HepG2 (cell line): ENCODE measurements around the gene LTA4H. TPM values are rescaled to one million over a fixed set of nuclear protein-coding genes. Genes with fewer than 3 reads are reported as not detected.

Experiments used
- ATAC-seq: fragments of 200-7000 bp; cut with Tn5 transposase; 3 replicates; pipeline ENCODE4 v1.9.1; 2020; ENCODE audit warnings: mild to moderate bottlenecking, moderate library complexity
- BruUV-seq: library from RNA; stranded (reverse); fragments of 400-500 nt; replicated peaks from 2 replicates; lab custom pipeline; 2021; lab: Mats Ljungman, UMichigan
- CTCF ChIA-PET: fragments of 300-600 bp; formaldehyde crosslinking; extraction: SDS; loops from one replicate; lab custom pipeline; 2021; ENCODE audit warnings: low total read pairs, inconsistent platforms, low intra/inter-chr PET ratio; lab: Yijun Ruan, JAX
- POLR2A ChIA-PET: fragments of 350-600 bp; sonication (Branson Sonifier 250); formaldehyde crosslinking; loops from one replicate; lab custom pipeline; 2020; ENCODE audit warnings: antibody characterized with exemption, inconsistent platforms; lab: Yijun Ruan, JAX
- DNase-seq: peaks from one replicate; pipeline ENCODE4 v3.0.0-alpha.2; 2015; ENCODE audit warnings: low spot score
- FAIRE-seq: peaks from 3 replicates; lab custom pipeline; 2011; peaks lifted over from hg19 to GRCh38; lab: Jason Lieb, UNC
- H2AFZ ChIP-seq: one replicate; pipeline ENCODE4 v1.6.1; 2011; ENCODE audit warnings: low read length, inconsistent platforms
- H3K27ac ChIP-seq: fragments of 300-600 bp; 3 replicates; pipeline ENCODE4 v1.8.0; 2011; ENCODE audit warnings: mixed run types, mild to moderate bottlenecking, mixed read lengths, low read length, inconsistent platforms; ENCODE audit not compliant: insufficient read depth; ENCODE audit errors: extremely low read length
- H3K27me3 ChIP-seq, 2 experiments: fragments of 200-600 bp in 1 of 2; 2 replicates in 1 of 2; 3 replicates in 1 of 2; pipeline versions ENCODE4 v1.6.0 to v1.8.0; 2011; ENCODE audit warnings: low read length in 2 of 2, mild to moderate bottlenecking in 2 of 2, moderate library complexity in 2 of 2, inconsistent platforms in 1 of 2; ENCODE audit not compliant: insufficient read depth in 2 of 2, control insufficient read depth in 1 of 2
- H3K36me3 ChIP-seq, 2 experiments: fragments of 200-600 bp in 1 of 2; replicated peaks in 1 of 2; 2 replicates in 1 of 2; 3 replicates in 1 of 2; pipeline versions ENCODE4 v1.5.1 to v1.8.0; 2011; ENCODE audit warnings: low read length in 2 of 2, inconsistent platforms in 1 of 2; ENCODE audit not compliant: insufficient read depth in 2 of 2, control insufficient read depth in 1 of 2
- H3K4me1 ChIP-seq: 2 replicates; pipeline ENCODE4 v1.5.1; 2012; ENCODE audit warnings: low read length, inconsistent platforms; ENCODE audit not compliant: insufficient read depth
- H3K4me2 ChIP-seq: 2 replicates; pipeline ENCODE4 v1.6.0; 2011; ENCODE audit warnings: low read depth, low read length, inconsistent platforms
- H3K4me3 ChIP-seq, 3 experiments: fragments of 200-600 bp in 1 of 3; sonication (generic), shearing (Covaris generic) in 1 of 3; replicated peaks in 1 of 3; 2 replicates each; pipeline ENCODE4 v1.5.1; 2011 to 2016; ENCODE audit warnings: low read length in 3 of 3, inconsistent platforms in 2 of 3, low read depth in 2 of 3, mild to moderate bottlenecking in 2 of 3, control low read depth in 1 of 3, mixed read lengths in 1 of 3; ENCODE audit not compliant: insufficient read depth in 1 of 3
- H3K79me2 ChIP-seq: one replicate; pipeline ENCODE4 v1.6.1; 2011; ENCODE audit warnings: low read length, inconsistent platforms; ENCODE audit not compliant: insufficient read depth
- H3K9ac ChIP-seq: 2 replicates; pipeline ENCODE4 v1.6.0; 2011; ENCODE audit warnings: mild to moderate bottlenecking, low read depth, low read length, inconsistent platforms; ENCODE audit not compliant: insufficient read depth
- H3K9me3 ChIP-seq: 2 replicates; pipeline ENCODE4 v1.5.1; 2012; ENCODE audit warnings: mild to moderate bottlenecking, low read length
- H4K20me1 ChIP-seq: 2 replicates; pipeline ENCODE4 v1.6.0; 2011; ENCODE audit warnings: inconsistent platforms, mild to moderate bottlenecking, low read length, moderate library complexity; ENCODE audit not compliant: insufficient read depth
- ATF7 ChIP-seq, 2 experiments: fragments of 450-650 bp in 1 of 2; sonication (generic) in 1 of 2; formaldehyde crosslinking in 1 of 2; IDR thresholded peaks; 2 replicates each; pipeline versions ENCODE4 v1.4.0 to v1.6.1; 2016 to 2020; ENCODE audit warnings: antibody characterized with exemption in 1 of 2, mild to moderate bottlenecking in 1 of 2, missing genetic modification reagents in 1 of 2
- FLYWCH1 ChIP-seq: sonication (generic); formaldehyde crosslinking; IDR thresholded peaks from 2 replicates; pipeline ENCODE4 v1.8.1; 2023; ENCODE audit warnings: mild to moderate bottlenecking, missing genetic modification reagents
- MAFF ChIP-seq: IDR thresholded peaks from 2 replicates; pipeline ENCODE4 v1.6.1; 2011; ENCODE audit warnings: low read depth, low read length, improper control_type of control experiment
- MAFK ChIP-seq, 2 experiments: IDR thresholded peaks in 1 of 2; conservative IDR thresholded peaks in 1 of 2; 2 replicates each; pipeline ENCODE4 v1.6.1; 2011; ENCODE audit warnings: improper control_type of control experiment in 2 of 2, low read length in 2 of 2
- MIXL1 ChIP-seq: IDR thresholded peaks from 2 replicates; pipeline ENCODE4 v1.6.1; 2016
- MTA1 ChIP-seq: sonication (generic); formaldehyde crosslinking; IDR thresholded peaks from 2 replicates; pipeline ENCODE4 v1.4.0; 2020; ENCODE audit warnings: missing genetic modification reagents, mild to moderate bottlenecking, borderline replicate concordance
- NCOA1 ChIP-seq: sonication (generic); formaldehyde crosslinking; IDR thresholded peaks from 2 replicates; pipeline ENCODE4 v1.9.0; 2021; ENCODE audit warnings: missing genetic modification reagents
- PHF8 ChIP-seq: sonication (generic); formaldehyde crosslinking; IDR thresholded peaks from 2 replicates; pipeline ENCODE4 v1.5.0; 2020; ENCODE audit warnings: missing genetic modification reagents
- POLR2A ChIP-seq, 2 experiments: IDR thresholded peaks; 2 replicates each; pipeline ENCODE4 v1.6.1; 2011; ENCODE audit warnings: low read depth in 2 of 2, low read length in 2 of 2, mild to moderate bottlenecking in 1 of 2, moderate library complexity in 1 of 2; ENCODE audit not compliant: insufficient read depth in 1 of 2
- SIX4 ChIP-seq: sonication (generic); formaldehyde crosslinking; IDR thresholded peaks from 2 replicates; pipeline ENCODE4 v1.4.0; 2020; ENCODE audit warnings: missing genetic modification reagents
- SRSF4 ChIP-seq: fragments of 200-400 bp; formaldehyde crosslinking; IDR thresholded peaks from one replicate; pipeline ENCODE4 v1.6.1; 2018; ENCODE audit warnings: mild to moderate bottlenecking, low read depth, low read length, moderate library complexity; ENCODE audit not compliant: poor library complexity, severe bottlenecking
- ZBTB20 ChIP-seq: sonication (generic); formaldehyde crosslinking; IDR thresholded peaks from 2 replicates; pipeline ENCODE4 v1.8.1; 2023; ENCODE audit warnings: missing genetic modification reagents, low read depth, mild to moderate bottlenecking, borderline replicate concordance
- ZBTB21 ChIP-seq: sonication (generic); formaldehyde crosslinking; IDR thresholded peaks from 2 replicates; pipeline ENCODE4 v1.4.0; 2020; ENCODE audit warnings: missing genetic modification reagents
- ZNF768 ChIP-seq: sonication (generic); formaldehyde crosslinking; IDR thresholded peaks from 2 replicates; pipeline ENCODE4 v1.4.0; 2020; ENCODE audit warnings: missing genetic modification reagents
- WGBS: methylation state at CpG from one replicate; pipeline ENCODE4 v1.1.6; 2017; ENCODE audit warnings: low lambda C conversion rate; 5-methylcytosine and 5-hydroxymethylcytosine counted together
- in situ Hi-C: cut with HindIII; loops from 2 replicates; pipeline ENCODE4 v1.10.0; 2017; ENCODE audit warnings: low pct_unique_long_range_greater_than_20kb; ENCODE audit not compliant: extremely low pct_ligation_motif_present
- intact Hi-C: fragments of 100-400 bp; cut with micrococcal nuclease; formaldehyde crosslinking; loops from one replicate; pipeline ENCODE4 v1.10.0; 2022; ENCODE audit not compliant: unreplicated experiment
- polyA plus RNA-seq, 8 experiments: library from polyadenylated mRNA; depleted of rRNA in 3 of 8; stranded (reverse) in 7 of 8; unstranded in 1 of 8; fragments of >200 nt; fragmentation: Illumina TruSeq in 4 of 8; extraction: Trizol in 4 of 8; gene quantifications; 2 replicates each; pipeline versions ENCODE4 v1.2.1 to v1.2.3, GENCODE V29; 2011 to 2016; ENCODE audit warnings: low read depth in 4 of 8, missing spikeins in 1 of 8, mixed read lengths in 1 of 8; ENCODE audit not compliant: insufficient read depth in 1 of 8
- total RNA-seq, 5 experiments: library from RNA; depleted of rRNA; stranded (reverse); fragments of >200 nt; fragmentation: Illumina TruSeq; extraction: Trizol; gene quantifications; 2 replicates each; pipeline ENCODE4 v1.2.3, GENCODE V29; 2016; ENCODE audit warnings: low read depth in 1 of 5
- TF ChIP-seq, protein P1 (sequence below): sonication (generic); formaldehyde crosslinking; IDR thresholded peaks from 2 replicates; pipeline ENCODE4 v1.5.1; 2020; ENCODE audit warnings: missing genetic modification reagents, mild to moderate bottlenecking, borderline replicate concordance
- TF ChIP-seq, protein P2 (sequence below): sonication (generic); formaldehyde crosslinking; IDR thresholded peaks from 2 replicates; pipeline ENCODE4 v1.5.0; 2020; ENCODE audit warnings: missing genetic modification reagents

LTA4H gene
- total and polyA plus RNA-seq, 2 of the 13 experiments (the other 11 are each of a cell fraction or from before 2014, with no cell fraction given) = 87.5 to 90.4 TPM

DNA sequence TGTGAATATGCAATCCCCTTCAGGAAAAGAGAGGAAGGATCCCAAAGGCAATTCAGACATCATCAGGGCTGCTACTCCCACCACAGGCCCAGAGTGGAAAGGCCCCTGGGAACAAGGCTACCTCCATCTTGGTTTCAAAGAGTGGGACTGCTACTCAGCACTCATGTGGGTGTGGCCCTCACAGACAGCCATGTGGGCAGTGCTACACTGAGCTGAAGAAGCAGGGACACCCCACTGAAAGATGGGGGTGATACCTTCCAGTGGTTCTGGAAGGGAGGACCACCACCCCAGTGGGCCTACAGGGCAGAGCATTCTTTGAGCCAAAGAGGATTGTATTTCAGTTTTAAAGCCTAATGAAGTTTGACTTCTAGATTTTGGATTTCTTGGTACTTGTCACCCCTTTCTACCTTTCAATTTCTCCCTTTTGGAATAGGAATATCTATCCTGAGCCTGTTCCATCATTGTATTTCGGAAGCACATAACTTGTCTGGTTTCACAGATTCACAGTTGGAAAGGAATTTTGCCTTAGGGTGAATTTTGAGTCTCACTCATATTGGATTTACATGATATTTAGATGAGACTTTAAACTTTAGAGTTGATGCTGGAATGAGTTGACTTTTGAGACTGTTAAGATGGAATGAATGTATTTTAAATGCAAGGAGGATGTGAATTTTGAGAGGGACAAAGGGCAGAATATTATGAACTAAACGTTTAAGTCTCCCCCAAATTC is 16.5 kb upstream of the LTA4H start:
- peaks cover 2 to 3% of the 10 kb centered on the region in 2 experiments; a peak in 1 of 5 replicates for H3K27me3 ChIP-seq
- 8% methylated on average over 2 of the region's 2 CpGs for WGBS
- H3K79me2 ChIP-seq = no peaks in the 10 kb centered on the region
- H3K4me3 ChIP-seq = no peak overlapping the region
- no TSS peak for BruUV-seq
- H3K36me3 ChIP-seq = no peaks in the 10 kb centered on the region
- no peak overlapping the region for H3K9ac ChIP-seq
- no peak for DNase-seq
- H3K4me2 ChIP-seq = no peak overlapping the region
- no peak for TF ChIP-seq MAFF
- no peak for TF ChIP-seq POLR2A (IDR thresholded peaks at IDR 0.05; ENCODE audit: insufficient read depth in 1 of 2, low read depth in 2 of 2, low read length in 2 of 2)
- TF ChIP-seq SRSF4 = no peak
- no peak for TF ChIP-seq MIXL1
- TF ChIP-seq ZBTB20 (CRISPR knock-in tag) = no peak
- TF ChIP-seq FLYWCH1 (CRISPR knock-in tag) = no peak
- no peak for TF ChIP-seq SIX4
- TF ChIP-seq MAFK (conservative IDR thresholded peaks at IDR 0.05 in 1 of 2, IDR thresholded peaks at IDR 0.05 in 1 of 2; ENCODE audit: low read length in 2 of 2) = no peak
- no peak for TF ChIP-seq NCOA1 (CRISPR knock-in tag)
- no peak for TF ChIP-seq MTA1
- TF ChIP-seq PHF8 (CRISPR knock-in tag) = no peak
- TF ChIP-seq, protein P1, sequence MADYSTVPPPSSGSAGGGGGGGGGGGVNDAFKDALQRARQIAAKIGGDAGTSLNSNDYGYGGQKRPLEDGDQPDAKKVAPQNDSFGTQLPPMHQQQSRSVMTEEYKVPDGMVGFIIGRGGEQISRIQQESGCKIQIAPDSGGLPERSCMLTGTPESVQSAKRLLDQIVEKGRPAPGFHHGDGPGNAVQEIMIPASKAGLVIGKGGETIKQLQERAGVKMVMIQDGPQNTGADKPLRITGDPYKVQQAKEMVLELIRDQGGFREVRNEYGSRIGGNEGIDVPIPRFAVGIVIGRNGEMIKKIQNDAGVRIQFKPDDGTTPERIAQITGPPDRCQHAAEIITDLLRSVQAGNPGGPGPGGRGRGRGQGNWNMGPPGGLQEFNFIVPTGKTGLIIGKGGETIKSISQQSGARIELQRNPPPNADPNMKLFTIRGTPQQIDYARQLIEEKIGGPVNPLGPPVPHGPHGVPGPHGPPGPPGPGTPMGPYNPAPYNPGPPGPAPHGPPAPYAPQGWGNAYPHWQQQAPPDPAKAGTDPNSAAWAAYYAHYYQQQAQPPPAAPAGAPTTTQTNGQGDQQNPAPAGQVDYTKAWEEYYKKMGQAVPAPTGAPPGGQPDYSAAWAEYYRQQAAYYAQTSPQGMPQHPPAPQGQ = no peak
- no peak for TF ChIP-seq ATF7 (IDR thresholded peaks at IDR 0.05)
- no peak for TF ChIP-seq ATF7 (CRISPR knock-in tag; IDR thresholded peaks at IDR 0.05)
- no peak for TF ChIP-seq ZBTB21 (CRISPR knock-in tag)
- no peak for TF ChIP-seq ZNF768 (CRISPR knock-in tag)
- TF ChIP-seq, protein P2, sequence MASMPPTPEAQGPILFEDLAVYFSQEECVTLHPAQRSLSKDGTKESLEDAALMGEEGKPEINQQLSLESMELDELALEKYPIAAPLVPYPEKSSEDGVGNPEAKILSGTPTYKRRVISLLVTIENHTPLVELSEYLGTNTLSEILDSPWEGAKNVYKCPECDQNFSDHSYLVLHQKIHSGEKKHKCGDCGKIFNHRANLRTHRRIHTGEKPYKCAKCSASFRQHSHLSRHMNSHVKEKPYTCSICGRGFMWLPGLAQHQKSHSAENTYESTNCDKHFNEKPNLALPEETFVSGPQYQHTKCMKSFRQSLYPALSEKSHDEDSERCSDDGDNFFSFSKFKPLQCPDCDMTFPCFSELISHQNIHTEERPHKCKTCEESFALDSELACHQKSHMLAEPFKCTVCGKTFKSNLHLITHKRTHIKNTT = no peak
- intact Hi-C loops (no loop called here), in situ Hi-C loops (no loop called here)
- no peaks in the 10 kb centered on the region for H4K20me1 ChIP-seq
- peaks cover 21% of the 10 kb centered on the region for H3K4me1 ChIP-seq
- no peak overlapping the region for H2AFZ ChIP-seq
- ATAC-seq = no peak
- H3K27ac ChIP-seq = no peak overlapping the region
- CTCF ChIA-PET = no interaction called here
- POLR2A ChIA-PET = no interaction called here
- no peak for FAIRE-seq
- H3K9me3 ChIP-seq = no peaks in the 10 kb centered on the region
